Measurements from ENCODE around the gene UGT1A4.

DNA sequence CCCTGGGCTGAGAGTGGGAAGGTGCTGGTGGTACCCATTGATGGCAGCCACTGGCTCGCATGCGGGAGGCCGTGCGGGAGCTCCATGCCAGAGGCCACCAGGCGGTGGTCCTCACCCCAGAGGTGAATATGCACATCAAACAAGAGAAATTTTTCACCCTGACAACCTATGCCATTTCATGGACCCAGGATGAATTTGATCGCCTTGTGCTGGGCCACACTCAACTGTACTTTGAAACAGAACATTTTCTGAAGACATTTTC, 28.7 kb downstream of the UGT1A4 start:
- TF ChIP-seq, protein P1, sequence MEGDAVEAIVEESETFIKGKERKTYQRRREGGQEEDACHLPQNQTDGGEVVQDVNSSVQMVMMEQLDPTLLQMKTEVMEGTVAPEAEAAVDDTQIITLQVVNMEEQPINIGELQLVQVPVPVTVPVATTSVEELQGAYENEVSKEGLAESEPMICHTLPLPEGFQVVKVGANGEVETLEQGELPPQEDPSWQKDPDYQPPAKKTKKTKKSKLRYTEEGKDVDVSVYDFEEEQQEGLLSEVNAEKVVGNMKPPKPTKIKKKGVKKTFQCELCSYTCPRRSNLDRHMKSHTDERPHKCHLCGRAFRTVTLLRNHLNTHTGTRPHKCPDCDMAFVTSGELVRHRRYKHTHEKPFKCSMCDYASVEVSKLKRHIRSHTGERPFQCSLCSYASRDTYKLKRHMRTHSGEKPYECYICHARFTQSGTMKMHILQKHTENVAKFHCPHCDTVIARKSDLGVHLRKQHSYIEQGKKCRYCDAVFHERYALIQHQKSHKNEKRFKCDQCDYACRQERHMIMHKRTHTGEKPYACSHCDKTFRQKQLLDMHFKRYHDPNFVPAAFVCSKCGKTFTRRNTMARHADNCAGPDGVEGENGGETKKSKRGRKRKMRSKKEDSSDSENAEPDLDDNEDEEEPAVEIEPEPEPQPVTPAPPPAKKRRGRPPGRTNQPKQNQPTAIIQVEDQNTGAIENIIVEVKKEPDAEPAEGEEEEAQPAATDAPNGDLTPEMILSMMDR (IDR thresholded peaks at IDR 0.05) = no peak
- TF ChIP-seq POLR2A (IDR thresholded peaks at IDR 0.05) (no peak), POLR2AphosphoS5 (IDR thresholded peaks at IDR 0.05) (no peak), EP300 (IDR thresholded peaks at IDR 0.05; ENCODE audit: low read depth) (no peak)
